ENCODE measurements around the gene SCTR.

GRCh38 chr2:119435081-119435952 is 89.0 kb downstream of the SCTR start:
- TF ChIP-seq CTCF (IDR thresholded peaks at IDR 0.05; ENCODE audit: control extremely low read depth in 1 of 3, insufficient read depth in 1 of 3, low read depth in 1 of 3, low read length in 3 of 3) (no peak), KDM5A (IDR thresholded peaks at IDR 0.05; ENCODE audit: low read length) (no peak), SRF (IDR thresholded peaks at IDR 0.05; ENCODE audit: low read depth, low read length) (no peak)

Measured in H1 (cell line).